PC-9 (cell line): ENCODE measurements around the gene TUBA3D. TPM values are rescaled to one million over a fixed set of nuclear protein-coding genes. Genes with fewer than 3 reads are reported as not detected.
A peak's percentile ranks its signal among the peaks of the same experiment; 100 is the strongest.
"Not testable (repeated sequence)": the region's sequence is repeated elsewhere in the genome, so short reads cannot be mapped to it uniquely, and the experiment has no call there.

Source experiments
- BruUV-seq: library from RNA; stranded (reverse); fragments of 400-500 nt; replicated peaks from 2 replicates; lab custom pipeline; 2021; lab: Mats Ljungman, UMichigan
- CTCF ChIA-PET: fragments of 300-600 bp; sonication (Branson Sonifier 250); formaldehyde crosslinking; loops from one replicate; lab custom pipeline; 2022; ENCODE audit warnings: antibody characterized with exemption; lab: Charles Lee
- POLR2A ChIA-PET: fragments of 300-600 bp; sonication (Branson Sonifier 250); formaldehyde crosslinking; loops from one replicate; lab custom pipeline; 2022; ENCODE audit warnings: antibody characterized with exemption; ENCODE audit not compliant: unreplicated experiment; lab: Charles Lee
- DNase-seq, 2 experiments: peaks; one replicate each; pipeline versions ENCODE4 v3.0.0 to v3.0.0-alpha.2; 2015 to 2022; ENCODE audit warnings: mixed read lengths in 1 of 2
- H2AFZ ChIP-seq: fragments of 200-600 bp; sonication (generic); 2 replicates; pipeline ENCODE4 v1.8.1; 2017; ENCODE audit warnings: antibody characterized with exemption
- H3F3A ChIP-seq: fragments of 200-600 bp; sonication (generic); 2 replicates; pipeline ENCODE4 v1.8.1; 2017; ENCODE audit warnings: antibody characterized with exemption, mild to moderate bottlenecking, low read depth; ENCODE audit not compliant: insufficient read depth
- H3K27ac ChIP-seq: fragments of 200-600 bp; sonication (generic); 2 replicates; pipeline ENCODE4 v1.6.1; 2016; ENCODE audit warnings: mixed run types
- H3K27me3 ChIP-seq: fragments of 200-600 bp; sonication (generic); 2 replicates; pipeline ENCODE4 v1.6.1; 2016; ENCODE audit warnings: low read depth, mixed run types; ENCODE audit not compliant: insufficient read depth
- H3K36me3 ChIP-seq: fragments of 200-600 bp; sonication (generic); 2 replicates; pipeline ENCODE4 v1.6.1; 2016; ENCODE audit warnings: low read depth, mixed run types
- H3K4me1 ChIP-seq: fragments of 200-600 bp; sonication (generic); replicated peaks from 2 replicates; pipeline ENCODE4 v1.6.1; 2016; ENCODE audit warnings: mixed run types; ENCODE audit not compliant: insufficient read depth
- H3K4me2 ChIP-seq: fragments of 200-600 bp; sonication (generic); 2 replicates; pipeline ENCODE4 v1.6.1; 2017; ENCODE audit warnings: mixed run types
- H3K4me3 ChIP-seq: fragments of 200-600 bp; sonication (generic); 2 replicates; pipeline ENCODE4 v1.6.1; 2016; ENCODE audit warnings: mixed run types
- H3K79me2 ChIP-seq: fragments of 200-600 bp; sonication (generic); 2 replicates; pipeline ENCODE4 v1.6.1; 2017; ENCODE audit warnings: low read depth, mixed run types
- H3K9me2 ChIP-seq: fragments of 200-600 bp; sonication (generic); 2 replicates; pipeline ENCODE4 v1.8.1; 2017; ENCODE audit warnings: mild to moderate bottlenecking; ENCODE audit not compliant: insufficient read depth
- H3K9me3 ChIP-seq: fragments of 200-600 bp; sonication (generic); 2 replicates; pipeline ENCODE4 v1.8.1; 2016; ENCODE audit warnings: low read depth; ENCODE audit not compliant: insufficient read depth
- H4K20me1 ChIP-seq: fragments of 200-600 bp; sonication (generic); 2 replicates; pipeline ENCODE4 v1.8.1; 2017; ENCODE audit not compliant: insufficient read depth
- CTCF ChIP-seq: fragments of 200-600 bp; sonication (generic); conservative IDR thresholded peaks from 2 replicates; pipeline ENCODE4 v1.6.1; 2017; ENCODE audit warnings: mixed run types, antibody characterized with exemption, mild to moderate bottlenecking, moderate library complexity
- EZH2 ChIP-seq: fragments of 200-600 bp; sonication (generic); IDR thresholded peaks from 2 replicates; pipeline ENCODE4 v1.8.0; 2017; ENCODE audit warnings: antibody characterized with exemption, low read depth
- intact Hi-C: fragments of 100-400 bp; cut with micrococcal nuclease; formaldehyde crosslinking; loops from one replicate; pipeline ENCODE4 v1.10.0; 2022; ENCODE audit not compliant: unreplicated experiment
- total RNA-seq: library from RNA; stranded (reverse); gene quantifications from 2 replicates; pipeline ENCODE4 v1.2.3, GENCODE V29; 2021

Gene TUBA3D
- total RNA-seq, 1 experiment from 2014 or later, result not detected

- Histone ChIP-seq H3K4me1 (peaks cover 1% of the 10 kb centered on the region; the same call in 1 of the 2 replicates), H2AFZ (no peak overlapping the region), H3K79me2 (no peaks in the 10 kb centered on the region), H3K27me3 (no peaks in the 10 kb centered on the region), H3F3A (no peaks in the 10 kb centered on the region), H4K20me1 (no peaks in the 10 kb centered on the region), H3K9me2 (no peaks in the 10 kb centered on the region), H3K9me3 (no peaks in the 10 kb centered on the region), H3K36me3 (no peaks in the 10 kb centered on the region), H3K27ac (no peak overlapping the region), H3K4me3 (no peak overlapping the region), H3K4me2 (no peak overlapping the region)
- POLR2A ChIA-PET, result no interaction called here
- CTCF ChIA-PET, result no interaction called here
- intact Hi-C loops, result no loop called here
- TF ChIP-seq EZH2, result no peak
- TF ChIP-seq CTCF, result no peak
- DNase-seq, result no peak
- BruUV-seq, result no TSS peak
Measured at GRCh38 chr2:131521961-131522781, 46.3 kb downstream of the TUBA3D start.

- CTCF ChIA-PET, POLR2A ChIA-PET, H3K36me3 ChIP-seq: not testable (repeated sequence)
Measured at GRCh38 chr2:131525256-131525655, 49.3 kb downstream of the TUBA3D start.

GRCh38 chr2:131527131-131528001 is 51.4 kb downstream of the TUBA3D start, which contains the start of gene CCDC74A:
TSS of gene CCDC74A (plus strand) at chr2:131527888. CDS start at chr2:131527971, 83 bp downstream.
- H4K20me1 ChIP-seq, POLR2A ChIA-PET, H3K9me3 ChIP-seq, intact Hi-C loops, H3K79me2 ChIP-seq, CTCF ChIA-PET, H3K9me2 ChIP-seq, BruUV-seq, H3K27me3 ChIP-seq, H3K4me1 ChIP-seq, H3K36me3 ChIP-seq, H3F3A ChIP-seq, H3K27ac ChIP-seq: not testable (repeated sequence)
- H3K4me2 ChIP-seq, result peak within 1 kb of the TSS; percentile 61
- peak in 1 of 2 experiments; percentile 82 for DNase-seq
- peak within 1 kb of the TSS; percentile 14; the same call in 1 of the 2 replicates for H3K4me3 ChIP-seq
- H2AFZ ChIP-seq, result 0 out of 2 replicates have a peak within 1 kb of the TSS, but pooled peaks have one; percentile 66

More at GRCh38 chr2:131525256-131525655, 49.3 kb downstream of the TUBA3D start:
- H3K27ac ChIP-seq, H3K27me3 ChIP-seq, H3K4me1 ChIP-seq, H3K79me2 ChIP-seq, H3K9me2 ChIP-seq, H2AFZ ChIP-seq, BruUV-seq, H3K4me2 ChIP-seq, H3K9me3 ChIP-seq, DNase-seq, H4K20me1 ChIP-seq, intact Hi-C loops, H3F3A ChIP-seq, H3K4me3 ChIP-seq: not testable (repeated sequence)

GRCh38 chr2:131528981-131529863 is 53.3 kb downstream of the TUBA3D start:
- BruUV-seq, H3K4me2 ChIP-seq, H3F3A ChIP-seq, H3K27me3 ChIP-seq, H2AFZ ChIP-seq, H3K9me3 ChIP-seq, DNase-seq, H3K9me2 ChIP-seq, H3K79me2 ChIP-seq, H3K27ac ChIP-seq, H3K36me3 ChIP-seq, H4K20me1 ChIP-seq, CTCF ChIA-PET, intact Hi-C loops, H3K4me3 ChIP-seq, H3K4me1 ChIP-seq: not testable (repeated sequence)
- POLR2A ChIA-PET, result interaction anchor here (0.6 kb wide), 1 partner anchor 112 kb away, joined by 3 read pairs; no protein-coding TSS in a partner anchor

- H3K79me2 ChIP-seq, H3K27me3 ChIP-seq, H3F3A ChIP-seq, H3K4me1 ChIP-seq, intact Hi-C loops, DNase-seq, H3K9me3 ChIP-seq, BruUV-seq, POLR2A ChIA-PET, H4K20me1 ChIP-seq, H3K4me3 ChIP-seq, H3K27ac ChIP-seq, CTCF ChIA-PET, H3K36me3 ChIP-seq, H2AFZ ChIP-seq, H3K4me2 ChIP-seq, H3K9me2 ChIP-seq: not testable (repeated sequence)
Measured at GRCh38 chr2:131529864-131530445, 54.0 kb downstream of the TUBA3D start.
